Fibroblast of skin of left quadriceps (primary cell): Measurements from ENCODE around the gene AP5Z1.
A peak's percentile ranks its signal among the peaks of the same experiment; 100 is the strongest.

Experiments
- DNase-seq, 2 experiments: peaks; one replicate each; pipeline ENCODE4 v3.0.0-alpha.2; 2013; ENCODE audit warnings: low read depth in 2 of 2

Gene AP5Z1, protein sequence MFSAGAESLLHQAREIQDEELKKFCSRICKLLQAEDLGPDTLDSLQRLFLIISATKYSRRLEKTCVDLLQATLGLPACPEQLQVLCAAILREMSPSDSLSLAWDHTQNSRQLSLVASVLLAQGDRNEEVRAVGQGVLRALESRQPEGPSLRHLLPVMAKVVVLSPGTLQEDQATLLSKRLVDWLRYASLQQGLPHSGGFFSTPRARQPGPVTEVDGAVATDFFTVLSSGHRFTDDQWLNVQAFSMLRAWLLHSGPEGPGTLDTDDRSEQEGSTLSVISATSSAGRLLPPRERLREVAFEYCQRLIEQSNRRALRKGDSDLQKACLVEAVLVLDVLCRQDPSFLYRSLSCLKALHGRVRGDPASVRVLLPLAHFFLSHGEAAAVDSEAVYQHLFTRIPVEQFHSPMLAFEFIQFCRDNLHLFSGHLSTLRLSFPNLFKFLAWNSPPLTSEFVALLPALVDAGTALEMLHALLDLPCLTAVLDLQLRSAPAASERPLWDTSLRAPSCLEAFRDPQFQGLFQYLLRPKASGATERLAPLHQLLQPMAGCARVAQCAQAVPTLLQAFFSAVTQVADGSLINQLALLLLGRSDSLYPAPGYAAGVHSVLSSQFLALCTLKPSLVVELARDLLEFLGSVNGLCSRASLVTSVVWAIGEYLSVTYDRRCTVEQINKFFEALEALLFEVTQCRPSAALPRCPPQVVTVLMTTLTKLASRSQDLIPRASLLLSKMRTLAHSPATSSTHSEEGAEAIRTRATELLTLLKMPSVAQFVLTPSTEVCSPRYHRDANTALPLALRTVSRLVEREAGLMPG

DNA sequence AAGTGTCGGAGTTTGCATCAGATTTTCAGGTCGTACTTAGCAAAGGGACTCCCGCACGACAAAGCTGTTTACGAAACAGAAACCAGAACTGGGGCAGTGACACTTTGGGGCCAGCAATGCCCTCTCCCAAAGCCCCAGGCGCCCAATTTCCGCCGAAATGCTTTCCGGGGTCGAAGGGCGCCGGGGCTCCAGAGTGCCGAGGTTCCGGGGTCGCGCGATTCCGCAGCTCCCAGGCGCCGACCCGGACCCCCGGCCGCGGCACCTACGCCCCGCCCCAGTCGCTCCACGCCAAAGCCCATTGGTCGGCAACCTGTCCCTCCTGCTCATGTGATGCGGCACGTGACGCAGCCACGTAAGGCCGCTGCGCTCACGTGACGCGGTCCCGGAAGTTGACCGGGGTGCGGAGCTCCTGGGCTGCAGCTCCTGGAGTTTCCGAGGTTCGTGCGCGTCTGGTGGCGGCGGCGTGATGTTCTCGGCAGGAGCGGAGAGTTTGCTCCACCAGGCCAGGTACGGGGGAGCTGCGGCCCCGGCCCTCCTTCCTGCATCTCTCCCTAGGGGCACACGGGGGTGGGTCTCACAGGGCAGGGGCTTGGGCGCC is at the start of gene AP5Z1:
Gene AP5Z1, plus strand, starts transcription at position 374 of the 598 bp plus-strand sequence. Its CDS starts 93 bp downstream, at position 467.
- peak; percentile 83 to 85 for DNase-seq

DNA sequence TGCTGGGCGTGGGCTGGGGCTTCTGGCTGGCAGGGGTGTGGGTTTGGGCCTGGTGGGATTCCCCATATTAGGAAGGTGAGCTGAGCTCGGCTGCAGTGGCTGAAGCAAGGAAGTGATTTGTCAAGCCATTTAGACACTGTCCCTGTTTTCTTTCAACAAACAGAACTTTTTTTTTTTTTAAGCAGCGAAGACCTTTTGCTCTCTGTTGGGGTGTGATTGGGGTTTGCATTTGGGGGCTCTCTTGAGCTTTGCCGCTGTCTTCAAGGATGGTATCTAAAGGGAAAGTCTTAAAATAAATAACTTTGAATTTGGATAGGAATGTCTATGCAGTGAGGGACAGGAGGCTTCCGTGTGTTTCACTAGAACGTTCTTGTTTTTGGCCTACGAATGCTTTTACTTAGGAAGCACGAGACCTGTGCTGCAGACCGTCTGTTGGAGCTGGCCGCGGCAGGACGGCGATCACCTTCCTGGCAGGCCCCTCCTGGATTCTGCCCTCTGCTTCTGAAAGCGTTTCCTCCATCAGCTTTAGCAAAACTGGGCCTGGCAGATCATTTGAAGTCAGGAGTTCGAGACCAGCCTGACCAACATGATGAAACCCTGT is 49.5 kb upstream of the AP5Z1 start:
- no peak for DNase-seq

DNA sequence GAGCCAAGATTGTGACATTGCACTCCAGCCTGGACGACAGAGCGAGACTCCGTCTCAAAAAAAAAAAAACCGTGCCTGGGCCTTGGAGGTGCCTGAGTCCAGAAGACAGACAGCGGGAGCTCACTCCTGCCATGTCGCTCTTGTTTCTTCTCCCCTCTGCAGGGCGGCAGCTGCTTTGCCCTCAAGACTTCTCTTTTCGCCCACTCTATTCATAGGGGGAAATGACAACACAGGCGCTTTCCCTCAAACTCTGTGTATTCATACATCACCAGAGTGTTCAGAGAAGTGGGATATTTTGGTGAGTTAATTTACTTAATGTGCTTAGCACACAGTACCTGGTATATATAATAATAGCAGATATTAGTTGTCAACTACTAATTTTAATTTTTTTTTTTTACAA is 48.9 kb upstream of the AP5Z1 start:
- no peak for DNase-seq

DNA sequence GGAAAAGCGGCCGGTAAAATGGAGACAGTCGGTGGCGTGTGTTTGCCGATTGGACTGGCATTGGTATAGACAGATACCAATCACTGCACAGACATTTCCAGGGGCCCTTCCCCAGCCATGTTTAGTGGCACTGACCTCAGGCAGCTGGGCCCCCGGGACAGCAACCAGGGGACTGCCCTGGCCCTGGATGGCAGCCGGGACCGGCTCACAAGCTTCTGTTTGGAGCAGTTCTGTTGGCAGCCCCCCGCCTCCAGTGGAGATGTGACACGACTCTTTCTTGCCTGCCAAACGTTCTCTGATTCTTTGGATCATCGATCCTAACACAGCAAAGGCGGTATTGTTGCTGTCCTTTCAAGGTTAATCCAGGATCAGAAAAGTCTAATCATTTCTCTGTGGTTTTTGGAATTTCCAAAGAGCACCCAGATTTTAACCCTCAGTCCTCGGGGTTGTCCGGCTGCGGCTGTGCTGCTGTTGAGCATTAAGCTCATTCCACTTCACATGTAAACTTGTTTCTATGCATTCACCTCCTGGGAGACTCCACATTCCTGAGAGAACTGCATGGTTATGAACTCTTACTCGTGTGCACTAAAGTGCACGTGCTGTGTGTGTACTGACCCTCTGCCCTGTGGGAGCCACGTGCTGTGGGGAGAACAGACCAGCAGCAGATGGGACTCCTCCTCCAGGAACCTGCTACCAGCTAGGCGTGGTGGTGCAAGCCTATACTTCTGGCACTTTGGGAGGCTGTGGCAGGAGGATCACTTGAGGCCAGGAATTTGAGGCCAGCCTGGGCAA is 47.3 kb upstream of the AP5Z1 start:
- no peak for DNase-seq

DNA sequence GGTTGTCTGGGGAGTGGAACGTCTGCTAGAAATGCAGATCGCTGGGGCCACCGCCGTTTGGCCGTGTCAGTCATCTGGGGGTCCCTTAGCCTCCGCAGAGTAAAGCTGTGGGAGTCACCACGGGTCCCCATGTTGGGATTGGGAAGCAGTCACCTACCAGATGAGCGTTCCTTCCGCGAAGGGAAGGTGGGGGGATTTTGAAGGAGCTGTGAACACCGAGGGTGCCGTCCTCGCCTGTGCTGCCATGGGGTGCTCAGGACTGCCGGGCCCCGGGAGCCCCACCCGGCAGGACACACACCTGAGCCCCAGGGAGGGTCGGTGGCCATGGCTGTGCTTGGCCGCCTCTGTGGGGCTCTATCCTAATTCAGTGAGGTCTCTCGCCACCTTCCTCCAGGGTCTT is 46.2 kb upstream of the AP5Z1 start:
- no peak for DNase-seq

DNA sequence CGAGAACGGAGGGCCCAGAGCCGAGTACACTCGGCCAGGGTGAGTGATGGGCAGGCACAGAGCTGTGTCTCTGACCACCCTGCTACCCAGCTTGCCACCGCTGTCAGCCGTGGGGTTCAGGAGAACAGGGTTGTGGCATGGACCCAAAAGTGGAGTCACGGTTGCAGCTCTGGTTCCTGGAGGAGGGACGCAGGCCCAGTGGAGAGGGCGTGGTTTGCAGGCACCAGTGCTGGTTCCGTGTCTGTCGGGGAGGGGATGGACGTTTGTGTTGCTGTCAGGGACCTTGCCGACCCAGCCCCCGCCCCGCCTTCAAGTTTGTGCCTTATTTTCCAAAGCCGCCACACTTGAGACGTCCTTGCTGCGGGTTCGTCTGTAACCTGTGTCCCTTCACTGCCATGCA is 45.1 kb upstream of the AP5Z1 start:
- no peak for DNase-seq

DNA sequence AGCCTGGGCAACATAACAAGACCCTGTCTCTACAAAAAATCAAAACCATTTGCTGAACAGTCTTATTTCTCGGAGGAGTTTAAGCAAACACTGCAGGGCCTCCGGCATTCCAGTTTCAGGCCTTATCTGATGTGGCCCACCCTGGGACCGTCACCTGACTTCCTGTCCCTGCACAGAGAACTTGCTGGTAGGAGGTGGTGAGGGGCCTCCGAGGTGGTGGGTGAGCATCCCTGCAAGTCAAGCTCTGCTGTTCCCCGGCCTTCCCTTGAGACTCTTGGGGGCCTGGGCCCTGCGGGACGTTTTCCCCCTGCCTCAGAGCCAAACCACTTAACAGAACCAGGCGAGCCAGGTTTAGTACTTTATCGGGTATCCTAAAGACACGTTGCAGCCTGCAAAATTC is 44.5 kb upstream of the AP5Z1 start:
- no peak for DNase-seq

DNA sequence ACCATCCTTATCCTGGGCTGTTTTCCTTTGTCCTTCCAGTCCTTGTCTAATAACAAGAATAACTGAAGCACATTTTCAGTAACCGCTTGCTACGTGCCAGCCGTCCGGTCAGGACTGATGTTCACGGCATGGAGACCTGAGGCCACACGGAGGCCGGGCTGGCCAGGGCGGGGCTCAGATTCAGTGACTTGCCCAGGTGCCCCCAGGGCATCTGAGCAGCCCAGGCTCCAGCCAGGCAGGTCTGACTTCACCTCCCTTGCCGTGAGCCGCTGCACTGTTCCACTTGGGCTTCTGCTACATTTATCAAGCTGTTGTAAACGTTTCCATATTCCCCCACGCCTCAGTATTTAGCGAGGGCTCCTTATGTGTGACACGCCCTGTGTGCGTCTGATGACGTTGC is 43.6 kb upstream of the AP5Z1 start:
- no peak for DNase-seq

DNA sequence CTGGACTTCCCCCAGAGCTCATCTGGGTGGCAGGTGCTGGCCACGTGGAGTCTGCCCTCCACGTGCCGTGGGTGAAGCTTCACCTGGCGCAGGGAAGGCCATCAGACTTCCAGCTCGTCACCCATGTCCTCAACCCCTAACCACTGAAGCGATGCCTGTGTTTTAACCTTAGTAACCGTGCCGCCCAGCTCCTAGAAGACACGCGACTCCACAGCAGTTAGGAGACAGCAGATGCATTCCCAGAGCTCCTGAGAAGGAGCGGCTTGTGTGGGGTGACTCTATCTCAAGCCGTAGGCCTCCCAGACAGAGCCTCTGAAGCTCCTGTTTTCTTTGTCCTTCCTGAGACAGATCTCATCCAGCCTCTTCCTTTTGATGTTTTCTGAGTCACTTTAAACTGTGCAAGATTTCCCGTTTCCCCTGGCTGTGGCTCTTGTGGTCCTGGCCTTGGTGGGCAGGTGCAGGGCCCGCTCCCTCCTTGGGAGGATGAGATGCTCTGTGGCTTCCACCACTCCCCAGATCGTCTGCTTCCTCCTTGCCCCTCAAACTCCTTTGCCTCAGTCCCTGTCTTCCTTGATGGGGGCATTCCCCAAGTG is 41.4 kb upstream of the AP5Z1 start:
- DNase-seq, result no peak

DNA sequence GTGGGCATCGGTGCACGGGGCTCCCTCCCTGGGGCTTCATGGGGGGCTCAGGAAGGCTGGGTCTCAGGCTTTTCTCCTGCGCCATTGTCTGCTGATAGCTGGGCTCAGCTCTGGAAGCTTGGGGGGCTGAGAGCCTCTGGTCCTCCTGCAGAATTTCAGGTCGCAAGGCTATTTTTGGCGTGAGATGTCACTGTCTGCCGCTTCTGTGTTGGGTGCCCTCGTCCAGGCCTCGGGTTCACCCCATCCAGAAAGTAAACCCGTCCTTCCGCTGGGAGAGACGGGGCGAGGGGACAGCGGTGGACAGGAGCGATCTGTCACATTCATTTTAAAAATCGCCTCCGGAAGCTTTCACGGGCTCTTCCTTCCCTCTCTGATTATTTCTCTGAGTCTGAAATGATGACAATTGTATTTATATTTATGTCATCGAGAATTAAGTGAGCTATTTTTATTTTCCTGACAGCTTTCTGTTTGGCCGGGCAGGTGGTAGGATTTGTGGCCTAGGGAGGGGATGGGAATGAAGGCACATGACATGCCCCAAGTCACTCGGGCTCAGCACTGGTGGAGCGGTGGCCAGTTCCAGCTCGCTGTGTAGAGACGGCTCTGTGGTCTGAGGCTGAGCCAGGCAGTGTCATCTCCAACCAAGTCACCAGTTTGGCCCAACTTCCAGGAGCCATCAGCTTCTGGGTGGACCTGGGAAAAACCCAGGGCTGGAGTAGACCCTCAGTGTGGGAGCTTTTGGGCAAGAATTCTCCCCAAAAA is 40.7 kb upstream of the AP5Z1 start:
- DNase-seq, result no peak

DNA sequence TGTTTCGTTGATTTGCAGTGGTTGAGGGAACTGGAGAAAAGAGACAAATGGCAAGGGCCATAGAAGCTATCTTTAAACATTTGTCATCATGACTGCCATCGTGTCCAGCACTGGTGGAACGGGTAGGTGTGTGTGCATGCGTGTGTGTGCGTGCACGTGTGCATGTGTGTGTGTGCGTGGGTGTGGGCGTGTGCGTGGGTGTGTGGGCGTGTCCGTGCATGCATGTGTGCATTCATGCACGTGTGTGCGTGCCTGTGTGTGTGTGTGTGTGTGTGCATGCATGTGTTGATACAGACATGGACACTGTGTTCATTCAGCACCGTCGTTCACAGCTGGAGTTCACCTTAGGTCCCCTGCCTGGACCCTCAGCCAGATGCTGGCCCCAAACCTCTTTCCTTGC is 38.1 kb upstream of the AP5Z1 start:
- no peak for DNase-seq

DNA sequence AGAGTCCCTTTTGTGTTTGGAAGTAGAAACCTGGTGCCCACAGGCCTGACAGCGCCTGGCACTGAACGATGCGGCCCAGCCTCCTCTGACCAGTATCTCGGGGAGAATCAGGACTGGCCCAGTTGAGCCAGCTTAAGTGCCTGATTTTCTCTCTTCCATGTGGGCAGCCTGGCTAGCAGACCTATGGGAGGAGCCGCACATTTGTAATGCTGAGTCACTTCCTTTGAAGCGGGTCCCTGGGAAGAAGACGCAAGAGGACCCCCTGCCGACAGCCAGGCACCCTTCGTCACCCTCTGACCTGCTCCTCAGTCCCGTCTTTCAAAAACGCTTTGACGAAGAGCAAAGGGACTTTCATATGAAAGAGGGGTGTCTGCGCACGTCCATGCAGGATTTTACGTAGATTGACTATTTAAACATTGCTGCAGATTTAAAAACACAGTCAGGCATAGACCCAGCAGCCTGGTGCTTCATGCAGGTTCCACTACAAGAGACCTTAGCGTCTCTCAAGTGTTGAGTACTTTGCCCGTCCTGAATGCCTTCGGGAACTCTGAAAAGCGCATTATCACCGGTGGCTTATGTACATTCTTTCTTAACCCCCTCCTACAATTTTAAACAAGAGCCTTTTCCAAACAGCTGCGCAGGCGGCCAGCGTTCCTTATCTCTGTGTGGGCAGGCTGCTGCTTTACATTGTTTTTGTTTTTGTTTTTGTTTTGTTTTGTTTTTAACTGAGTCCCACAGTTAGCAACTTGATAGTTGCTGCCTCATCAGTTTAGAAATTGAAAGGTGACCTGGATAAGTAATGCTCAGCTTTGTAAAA is 36.5 kb upstream of the AP5Z1 start:
- peak in 1 of 2 experiments; percentile 43 for DNase-seq

DNA sequence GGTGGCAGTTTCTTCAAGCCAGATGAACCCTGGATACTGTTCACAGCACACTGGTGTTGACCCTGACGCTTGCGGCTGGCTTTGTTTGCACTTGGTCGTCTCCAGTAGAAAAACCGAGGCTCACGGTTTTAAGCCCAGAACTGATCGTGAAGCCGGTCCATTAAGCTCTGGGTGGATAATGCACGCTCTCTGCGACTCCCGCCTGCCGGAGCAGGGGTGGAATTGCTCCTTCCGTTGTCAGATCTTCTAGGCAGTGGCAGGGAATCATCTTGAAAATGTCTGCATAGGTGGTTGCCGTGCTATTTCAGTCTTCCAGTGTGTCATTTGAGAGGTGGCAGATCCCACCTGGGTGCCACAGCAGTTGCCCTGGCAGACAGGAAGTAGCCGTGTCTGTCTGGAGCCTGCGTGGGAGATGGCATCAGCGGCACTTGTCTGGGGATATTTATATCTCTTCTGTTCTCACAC is 35.9 kb upstream of the AP5Z1 start:
- DNase-seq, result no peak

DNA sequence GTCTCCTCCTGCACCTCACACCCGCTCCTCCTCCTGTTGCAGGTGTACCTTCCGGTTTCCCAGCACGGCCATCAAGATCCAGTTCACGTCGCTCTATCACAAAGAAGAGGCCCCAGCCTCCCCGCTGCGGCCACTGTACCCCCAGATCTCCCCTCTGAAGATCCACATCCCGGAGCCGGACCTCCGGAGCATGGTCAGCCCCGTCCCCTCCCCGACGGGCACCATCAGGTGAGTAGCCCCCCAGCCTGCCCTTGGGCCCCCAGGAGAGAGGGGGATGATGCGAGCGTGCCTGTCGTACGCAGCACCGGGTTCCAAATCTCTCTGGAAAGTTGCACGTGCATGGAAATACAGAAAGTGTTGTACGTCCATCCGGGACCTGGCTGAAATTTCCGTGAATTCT is 34.6 kb upstream of the AP5Z1 start:
- DNase-seq, result no peak

DNA sequence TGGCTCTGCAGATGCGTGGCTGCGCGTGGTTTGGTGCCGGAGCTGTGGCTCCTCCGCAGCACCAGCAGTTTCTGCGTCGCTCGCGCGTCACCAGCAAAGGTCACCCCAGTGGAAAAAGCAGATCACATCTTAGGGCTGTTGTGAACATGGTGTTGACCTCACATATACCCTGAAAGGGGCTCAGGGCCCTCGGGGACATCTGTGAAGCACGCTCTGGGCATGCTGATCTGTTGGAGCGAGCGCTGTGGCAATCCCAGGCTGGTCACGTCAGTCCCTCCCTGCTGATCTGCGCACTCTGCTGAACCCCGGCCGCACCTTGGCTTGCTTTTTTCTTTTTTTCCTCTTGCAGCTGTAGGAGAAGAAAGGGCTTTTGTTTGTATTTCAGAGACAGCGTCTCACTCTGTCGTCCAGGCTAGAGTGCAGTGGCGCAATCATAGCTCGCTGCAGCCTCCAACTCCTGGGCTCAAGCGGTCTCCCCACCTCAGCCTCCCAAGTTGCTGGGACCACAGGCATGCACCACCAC is 33.3 kb upstream of the AP5Z1 start:
- no peak for DNase-seq

DNA sequence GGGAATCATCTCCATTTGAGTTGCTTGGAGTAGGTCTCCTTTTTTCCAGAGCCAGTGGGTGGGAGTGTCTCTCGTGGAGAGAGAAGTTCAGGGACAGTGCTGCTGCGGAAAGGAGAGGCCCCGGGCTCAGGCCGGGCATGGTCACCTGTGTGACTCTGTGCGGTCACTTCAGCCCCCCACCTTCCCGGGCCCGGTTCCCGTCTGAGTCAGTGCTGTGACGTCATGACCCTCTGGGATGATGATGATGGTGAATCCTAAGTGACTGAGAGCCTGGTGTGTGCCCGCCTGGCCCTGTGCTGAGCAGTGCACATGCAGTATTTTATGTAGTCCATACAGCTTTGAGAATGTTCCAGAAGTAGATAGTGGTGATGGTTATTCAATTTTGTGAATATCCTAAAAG is 32.6 kb upstream of the AP5Z1 start:
- no peak for DNase-seq

DNA sequence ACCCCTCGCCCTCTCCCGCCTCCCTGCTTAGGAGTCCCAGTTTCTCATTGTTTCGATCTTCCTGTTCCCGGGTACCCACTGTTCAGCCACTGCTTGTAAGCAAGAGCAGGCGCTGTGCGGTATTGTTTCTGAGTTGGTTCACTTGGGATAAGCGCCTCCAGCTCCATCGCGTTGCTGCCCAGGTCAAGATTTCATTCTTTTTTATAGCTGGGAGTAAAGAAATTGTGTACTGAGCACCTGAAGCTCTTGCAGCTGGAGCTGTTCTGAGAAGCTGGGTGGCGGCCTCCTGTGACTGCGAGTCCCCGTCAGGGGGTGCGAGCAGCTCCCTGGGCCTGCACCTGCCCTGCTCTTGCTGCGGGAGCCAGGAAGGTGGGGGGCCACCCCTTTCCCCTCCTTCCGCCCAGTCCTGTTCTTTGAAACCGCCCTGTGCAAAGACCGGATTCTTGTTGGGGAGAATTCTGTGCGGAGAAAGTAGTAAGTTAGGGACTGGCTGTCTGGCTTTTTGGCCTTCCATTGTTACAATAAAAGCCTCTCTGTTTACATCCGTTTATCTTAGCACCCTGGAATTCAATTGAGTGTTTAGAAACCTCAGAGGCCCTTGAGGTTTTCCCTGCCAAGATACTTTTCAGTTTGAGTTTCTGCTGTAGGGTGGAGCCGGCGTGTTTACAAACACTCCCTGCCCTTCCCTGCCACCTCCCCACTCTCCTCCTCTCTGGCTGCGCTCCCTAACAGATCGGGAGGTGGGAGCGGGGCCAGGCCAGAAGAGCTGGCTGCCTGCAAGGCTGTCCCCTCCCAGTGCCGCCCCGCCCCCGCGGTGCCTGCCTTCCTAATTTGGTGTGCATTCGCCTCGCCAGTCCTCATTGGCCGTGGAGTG is 30.8 kb upstream of the AP5Z1 start:
- peak; percentile 99 for DNase-seq

DNA sequence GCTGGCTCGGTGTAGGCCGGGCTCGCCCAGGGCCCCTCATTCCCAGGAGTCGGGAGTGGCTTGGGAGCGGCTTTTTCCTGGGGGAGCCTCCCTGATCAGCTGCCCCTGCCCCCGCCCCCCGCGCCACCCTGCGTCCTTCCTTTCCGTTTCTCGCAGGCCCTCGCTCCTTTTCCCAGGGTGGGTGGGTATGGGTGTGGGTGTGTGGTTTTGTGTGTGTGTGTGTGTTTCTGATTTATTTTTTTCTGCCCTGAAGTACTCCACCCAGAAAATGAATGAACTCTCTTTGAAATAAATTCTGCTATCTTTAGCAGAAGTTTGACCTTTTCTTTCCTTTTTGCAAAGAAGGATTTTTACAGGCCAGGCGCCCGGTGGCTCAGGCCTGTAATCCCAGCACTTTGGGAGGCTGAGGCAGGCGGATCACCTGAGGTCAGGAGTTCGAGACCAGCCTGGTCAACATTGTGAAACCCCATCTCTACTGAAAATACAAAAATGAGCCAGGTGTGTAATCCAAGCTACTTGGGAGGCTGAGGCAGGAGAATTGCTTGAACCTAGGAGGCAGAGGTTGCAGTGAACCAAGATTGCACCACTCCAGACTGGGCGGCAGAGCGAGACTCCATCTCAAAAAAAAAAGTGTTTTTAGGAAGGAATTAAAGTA is 30.0 kb upstream of the AP5Z1 start:
- DNase-seq, result no peak
